WTC11 (cell line): ENCODE data around the gene ZNF530. TPM values are rescaled to one million over a fixed set of nuclear protein-coding genes. Genes with fewer than 3 reads are reported as not detected.

Experiments
- ATAC-seq: fragments of 200-7000 bp; cut with Tn5 transposase; 2 replicates; pipeline ENCODE4 v1.10.0; 2021; ENCODE audit warnings: mild to moderate bottlenecking, moderate library complexity
- CTCF ChIA-PET: fragments of 300-600 bp; sonication (Branson Sonifier 250); formaldehyde crosslinking; loops from one replicate; lab custom pipeline; 2021; ENCODE audit warnings: antibody characterized with exemption; lab: Charles Lee
- POLR2A ChIA-PET: fragments of 350-600 bp; sonication (Branson Sonifier 250); formaldehyde crosslinking; loops from one replicate; lab custom pipeline; 2021; ENCODE audit warnings: antibody characterized with exemption; lab: Charles Lee
- DNase-seq: peaks from one replicate; pipeline ENCODE4 v3.0.0; 2021; ENCODE audit warnings: low spot score
- H3K27ac Mint-ChIP-seq: 2 replicates; pipeline ENCODE4 v1.8.0; 2021; ENCODE audit warnings: mixed read lengths
- H3K27me3 Mint-ChIP-seq: 2 replicates; pipeline ENCODE4 v1.8.0; 2021; ENCODE audit warnings: low read depth, mild to moderate bottlenecking, moderate library complexity, mixed read lengths
- H3K36me3 Mint-ChIP-seq: 2 replicates; pipeline ENCODE4 v1.8.0; 2021; ENCODE audit warnings: mixed read lengths
- H3K4me1 Mint-ChIP-seq: 2 replicates; pipeline ENCODE4 v1.8.0; 2022; ENCODE audit warnings: mixed read lengths
- H3K4me3 Mint-ChIP-seq: 2 replicates; pipeline ENCODE4 v1.8.0; 2021; ENCODE audit warnings: mild to moderate bottlenecking, moderate library complexity, mixed read lengths
- H3K9me3 Mint-ChIP-seq: 2 replicates; pipeline ENCODE4 v1.8.0; 2021; ENCODE audit warnings: mixed read lengths
- AFF4 ChIP-seq: sonication (generic); formaldehyde crosslinking; IDR thresholded peaks from 2 replicates; pipeline ENCODE4 v1.8.1; 2023; ENCODE audit warnings: mild to moderate bottlenecking, missing genetic modification reagents, borderline replicate concordance
- EMX1 ChIP-seq: fragments of 250-450 bp; sonication (Bioruptor Pico); IDR thresholded peaks from 2 replicates; pipeline ENCODE4 v1.8.0; 2021; ENCODE audit warnings: mild to moderate bottlenecking
- GRHL2 ChIP-seq: fragments of 250-450 bp; sonication (Bioruptor Pico); IDR thresholded peaks from 2 replicates; pipeline ENCODE4 v1.8.0; 2022; ENCODE audit warnings: mild to moderate bottlenecking, moderate library complexity; ENCODE audit not compliant: insufficient replicate concordance, severe bottlenecking
- HMGXB4 ChIP-seq: sonication (generic); formaldehyde crosslinking; IDR thresholded peaks from 2 replicates; pipeline ENCODE4 v1.8.1; 2023; ENCODE audit warnings: mild to moderate bottlenecking, moderate library complexity, missing genetic modification reagents
- MAX ChIP-seq: sonication (generic); formaldehyde crosslinking; IDR thresholded peaks from 2 replicates; pipeline ENCODE4 v1.8.0; 2022; ENCODE audit warnings: mild to moderate bottlenecking, missing genetic modification reagents
- MLX ChIP-seq: sonication (generic); formaldehyde crosslinking; IDR thresholded peaks from 2 replicates; pipeline ENCODE4 v1.8.1; 2023; ENCODE audit warnings: mild to moderate bottlenecking, missing genetic modification reagents, moderate library complexity
- PRRX2 ChIP-seq: fragments of 250-450 bp; sonication (Bioruptor Pico); IDR thresholded peaks from 2 replicates; pipeline ENCODE4 v1.8.0; 2021; ENCODE audit warnings: mild to moderate bottlenecking
- SMAD3 ChIP-seq: sonication (generic); formaldehyde crosslinking; IDR thresholded peaks from 2 replicates; pipeline ENCODE4 v1.8.0; 2022; ENCODE audit warnings: missing genetic modification reagents, mild to moderate bottlenecking, borderline replicate concordance
- STAT6 ChIP-seq: sonication (generic); formaldehyde crosslinking; conservative IDR thresholded peaks from 2 replicates; pipeline ENCODE4 v1.8.1; 2023; ENCODE audit warnings: mild to moderate bottlenecking, low read depth, missing genetic modification reagents, moderate library complexity
- TEAD4 ChIP-seq: sonication (generic); formaldehyde crosslinking; IDR thresholded peaks from 2 replicates; pipeline ENCODE4 v1.8.0; 2022; ENCODE audit warnings: mild to moderate bottlenecking, missing genetic modification reagents
- ZBTB21 ChIP-seq: sonication (generic); formaldehyde crosslinking; IDR thresholded peaks from 2 replicates; pipeline ENCODE4 v1.8.1; 2023; ENCODE audit warnings: mild to moderate bottlenecking, missing genetic modification reagents, borderline replicate concordance
- ZNF281 ChIP-seq: sonication (generic); formaldehyde crosslinking; IDR thresholded peaks from 2 replicates; pipeline ENCODE4 v1.8.0; 2023; ENCODE audit warnings: mild to moderate bottlenecking, missing genetic modification reagents
- ZNF532 ChIP-seq: fragments of 250-450 bp; sonication (Bioruptor Pico); IDR thresholded peaks from 2 replicates; pipeline ENCODE4 v1.9.0; 2021; ENCODE audit warnings: mild to moderate bottlenecking, borderline replicate concordance
- total RNA-seq: library from RNA; stranded (reverse); gene quantifications from 3 replicates; pipeline ENCODE4 v1.2.3, GENCODE V29; 2021

ZNF530 gene
- total RNA-seq, 1 experiment from 2014 or later, result 11.2 TPM

GRCh38 chr19:57633832-57634131 lies 34.1 kb downstream of the ZNF530 start (continued):
- TF ChIP-seq AFF4 (CRISPR knock-in tag) (no peak), PRRX2 (CRISPR knock-in tag) (no peak), EMX1 (CRISPR knock-in tag) (no peak), HMGXB4 (CRISPR knock-in tag) (no peak), STAT6 (CRISPR knock-in tag) (no peak), MLX (CRISPR knock-in tag) (no peak), MAX (CRISPR knock-in tag) (no peak), GRHL2 (CRISPR knock-in tag) (no peak)

GRCh38 chr19:57637379-57637778 lies 37.7 kb downstream of the ZNF530 start:
- Mint-ChIP-seq H3K4me3 (no peak overlapping the region), H3K27me3 (peaks cover 4% of the 10 kb centered on the region; the same call in 1 of the 2 replicates), H3K9me3 (peaks cover 35% of the 10 kb centered on the region), H3K4me1 (peaks cover 16% of the 10 kb centered on the region), H3K27ac (no peak overlapping the region), H3K36me3 (peaks cover 70% of the 10 kb centered on the region)
- TF ChIP-seq SMAD3 (CRISPR knock-in tag), result no peak
- ChIA-PET CTCF (interaction anchor here (1.6 kb wide), 1 partner anchor 14 kb away, joined by 3 read pairs; no protein-coding TSS in a partner anchor), POLR2A (no interaction called here)
- ATAC-seq (no peak), DNase-seq (no peak)

- H3K9me3 Mint-ChIP-seq, result peaks cover 27% of the 10 kb centered on the region
- no peak overlapping the region for H3K4me3 Mint-ChIP-seq
- CTCF ChIA-PET, result no interaction called here
- POLR2A ChIA-PET, result no interaction called here
- peaks cover 4% of the 10 kb centered on the region; the same call in 1 of the 2 replicates for H3K27me3 Mint-ChIP-seq
- H3K36me3 Mint-ChIP-seq, result peaks cover 60% of the 10 kb centered on the region
- ATAC-seq, result no peak
- no peak for DNase-seq
- no peaks in the 10 kb centered on the region for H3K4me1 Mint-ChIP-seq
- no peak overlapping the region for H3K27ac Mint-ChIP-seq
- TF ChIP-seq ZBTB21 (no peak), ZNF281 (CRISPR knock-in tag) (no peak), ZNF532 (CRISPR knock-in tag) (no peak), TEAD4 (no peak)
Measured at GRCh38 chr19:57641715-57642234, 42.1 kb downstream of the ZNF530 start.
